ENCODE data around the gene TNIP2. TPM values are rescaled to one million over a fixed set of nuclear protein-coding genes. Genes with fewer than 3 reads are reported as not detected.

The TNIP2 gene
- total and polyA plus RNA-seq, 2 of the 8 experiments (the other 6 are each of a cell fraction or from before 2014, with no cell fraction given) = 23.7 to 37.7 TPM

DNA sequence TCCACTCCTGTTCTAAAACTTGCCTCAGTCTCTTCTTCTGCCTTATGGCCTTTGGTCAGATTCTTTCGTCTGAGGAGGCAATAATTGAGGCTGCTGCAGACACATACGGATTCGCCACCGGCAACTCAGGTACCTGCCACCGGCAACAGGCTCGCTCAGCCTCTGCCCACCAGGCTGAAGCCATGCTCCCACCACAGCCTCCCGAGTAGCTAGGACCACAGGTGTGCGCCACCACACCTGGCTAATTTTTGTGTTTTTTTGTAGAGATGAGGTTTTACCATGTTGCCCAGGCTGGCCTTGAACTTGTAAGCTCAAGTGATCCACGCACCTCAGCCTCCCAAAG lies 26.6 kb downstream of the TNIP2 start:
- Histone ChIP-seq H3K79me1 (ENCODE audit: low read depth, low read length) (no peaks in the 10 kb centered on the region), H3K4me2 (ENCODE audit: insufficient read depth in 1 of 2, low read depth in 2 of 2, low read length in 2 of 2) (no peak overlapping the region), H2BK5ac (ENCODE audit: low read depth, low read length) (no peak overlapping the region), H3K23me2 (ENCODE audit: low read depth, low read length) (no peaks in the 10 kb centered on the region), H3K4me3 (ENCODE audit: extremely low read depth in 1 of 4, insufficient read depth in 2 of 4, low read depth in 3 of 4, low read length in 4 of 4) (no peak overlapping the region), H2BK20ac (ENCODE audit: low read length) (no peak overlapping the region), H3K4ac (replicated peaks; ENCODE audit: insufficient read length, low read depth, low read length) (no peak overlapping the region), H2BK120ac (replicated peaks; ENCODE audit: low read depth, low read length) (no peak overlapping the region), H2BK15ac (ENCODE audit: low read length) (no peak overlapping the region), H3K14ac (ENCODE audit: insufficient read length) (no peak overlapping the region), H3K79me2 (ENCODE audit: control insufficient read depth in 1 of 2, insufficient read depth in 2 of 2, low read length in 2 of 2) (no peaks in the 10 kb centered on the region), H2AFZ (ENCODE audit: low read length) (no peak overlapping the region), H3K9me3 (ENCODE audit: insufficient read depth in 2 of 2, low read depth in 1 of 2, low read length in 1 of 2) (no peaks in the 10 kb centered on the region), H4K91ac (replicated peaks; ENCODE audit: insufficient read length, low read length) (no peak overlapping the region), H3K4me1 (replicated peaks in 1 of 4; ENCODE audit: control insufficient read depth in 3 of 4, insufficient read depth in 4 of 4, low read length in 3 of 4) (no peaks in the 10 kb centered on the region), H3K56ac (replicated peaks; ENCODE audit: insufficient read length, low read depth, low read length) (no peak overlapping the region), H3K9ac (replicated peaks in 1 of 4; ENCODE audit: extremely low read depth in 1 of 4, low read depth in 3 of 4, low read length in 3 of 4) (no peak overlapping the region), H2AK5ac (ENCODE audit: low read depth, low read length) (no peak overlapping the region), H2BK12ac (ENCODE audit: low read depth, low read length) (no peak overlapping the region), H4K8ac (ENCODE audit: extremely low read depth, insufficient read depth, low read length) (no peak overlapping the region), H3K27me3 (replicated peaks in 1 of 4; ENCODE audit: control insufficient read depth in 3 of 4, extremely low read depth in 1 of 4, insufficient read depth in 3 of 4, low read length in 3 of 4) (no peaks in the 10 kb centered on the region), H4K20me1 (replicated peaks in 1 of 2; ENCODE audit: control insufficient read depth in 1 of 2, insufficient read depth in 2 of 2, low read length in 2 of 2) (peaks cover 0 to 3% of the 10 kb centered on the region in 2 experiments), H3K18ac (ENCODE audit: extremely low read depth, low read length) (no peak overlapping the region), H3K36me3 (ENCODE audit: control insufficient read depth in 2 of 4, insufficient read depth in 4 of 4, low read length in 3 of 4) (peaks cover 5 to 17% (median 11%) of the 10 kb centered on the region in 4 experiments; a peak in 7 of 8 replicates), H3K27ac (ENCODE audit: low read depth, low read length) (no peak overlapping the region), H3K23ac (ENCODE audit: insufficient read length) (no peak overlapping the region), H4K5ac (ENCODE audit: insufficient read length, low read depth, low read length) (no peak overlapping the region)
- ChIA-PET POLR2A (ENCODE audit: partially characterized antibody) (interaction anchor here (1.1 kb wide), 1 partner anchor 9 kb away, joined by 5 read pairs; no protein-coding TSS in a partner anchor), CTCF (ENCODE audit: partially characterized antibody) (interaction anchor here (1.1 to 1.3 kb wide), 2 partner anchors 57 to 219 kb away, joined by 3 read pairs; no protein-coding TSS in a partner anchor)
- 94% methylated on average over 8 of the region's 9 CpGs; no CpG with 5 or more reads in 1 of the 2 experiments for WGBS, 2 experiments (ENCODE audit: extremely low coverage in 1 of 2, insufficient coverage in 1 of 2, insufficient read length in 1 of 2, insufficient replicate concordance in 2 of 2, low coverage in 1 of 2, low lambda C conversion rate in 2 of 2, missing lambda C conversion rate in 1 of 2)
- no peak for TF ChIP-seq SP2 (IDR thresholded peaks at IDR 0.05; ENCODE audit: low read length)
- TF ChIP-seq TCF12 (IDR thresholded peaks at IDR 0.05; ENCODE audit: low read depth, low read length) = no peak
- TF ChIP-seq RBBP5 (IDR thresholded peaks at IDR 0.05; ENCODE audit: borderline replicate concordance, low read depth, low read length) = no peak
- TF ChIP-seq HDAC6 (IDR thresholded peaks at IDR 0.05; ENCODE audit: low read depth, low read length) = no peak
- TF ChIP-seq CHD1 (IDR thresholded peaks at IDR 0.05; ENCODE audit: low read depth, low read length) = no peak
- TF ChIP-seq KDM1A (IDR thresholded peaks at IDR 0.05; ENCODE audit: borderline replicate concordance, low read length) = no peak
- no peak for TF ChIP-seq RXRA (IDR thresholded peaks at IDR 0.05; ENCODE audit: insufficient read depth, low read depth, low read length)
- TF ChIP-seq CREB1 (IDR thresholded peaks at IDR 0.05) = no peak
- no peak for TF ChIP-seq POU5F1 (IDR thresholded peaks at IDR 0.05; ENCODE audit: low read depth, low read length)
- TF ChIP-seq, protein P1, sequence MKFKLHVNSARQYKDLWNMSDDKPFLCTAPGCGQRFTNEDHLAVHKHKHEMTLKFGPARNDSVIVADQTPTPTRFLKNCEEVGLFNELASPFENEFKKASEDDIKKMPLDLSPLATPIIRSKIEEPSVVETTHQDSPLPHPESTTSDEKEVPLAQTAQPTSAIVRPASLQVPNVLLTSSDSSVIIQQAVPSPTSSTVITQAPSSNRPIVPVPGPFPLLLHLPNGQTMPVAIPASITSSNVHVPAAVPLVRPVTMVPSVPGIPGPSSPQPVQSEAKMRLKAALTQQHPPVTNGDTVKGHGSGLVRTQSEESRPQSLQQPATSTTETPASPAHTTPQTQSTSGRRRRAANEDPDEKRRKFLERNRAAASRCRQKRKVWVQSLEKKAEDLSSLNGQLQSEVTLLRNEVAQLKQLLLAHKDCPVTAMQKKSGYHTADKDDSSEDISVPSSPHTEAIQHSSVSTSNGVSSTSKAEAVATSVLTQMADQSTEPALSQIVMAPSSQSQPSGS (IDR thresholded peaks at IDR 0.05; ENCODE audit: low read length) = no peak
- no peak for TF ChIP-seq CBX8 (IDR thresholded peaks at IDR 0.05; ENCODE audit: borderline replicate concordance, low read depth, low read length)
- TF ChIP-seq, protein P2, sequence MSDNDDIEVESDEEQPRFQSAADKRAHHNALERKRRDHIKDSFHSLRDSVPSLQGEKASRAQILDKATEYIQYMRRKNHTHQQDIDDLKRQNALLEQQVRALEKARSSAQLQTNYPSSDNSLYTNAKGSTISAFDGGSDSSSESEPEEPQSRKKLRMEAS (IDR thresholded peaks at IDR 0.05) = no peak
- TF ChIP-seq TEAD4 (IDR thresholded peaks at IDR 0.05; ENCODE audit: low read depth, low read length) = no peak
- TF ChIP-seq BACH1 (IDR thresholded peaks at IDR 0.05; ENCODE audit: low read length) = no peak
- DNase-seq (ENCODE audit: low read depth in 1 of 2, low spot score in 2 of 2) (no peak), FAIRE-seq (no peak)
